SK-N-SH (cell line): ENCODE measurements around the gene CBFA2T3. TPM values are rescaled to one million over a fixed set of nuclear protein-coding genes. Genes with fewer than 3 reads are reported as not detected.

ENCODE experiments used
- CTCF ChIA-PET: fragments of 300-600, 350-600 bp; formaldehyde crosslinking; extraction: SDS; loops from one replicate; lab custom pipeline; 2021; lab: Yijun Ruan, JAX
- POLR2A ChIA-PET: fragments of 350-600 bp; sonication (Branson Sonifier 250); formaldehyde crosslinking; extraction: SDS; loops from one replicate; lab custom pipeline; 2020; ENCODE audit warnings: antibody characterized with exemption, inconsistent platforms; lab: Yijun Ruan, JAX
- DNase-seq: peaks from one replicate; pipeline ENCODE4 v3.0.0; 2012
- H2AFZ ChIP-seq: fragments of 200-600 bp; sonication (generic); 2 replicates; pipeline ENCODE4 v1.8.1; 2016; ENCODE audit warnings: antibody characterized with exemption, mild to moderate bottlenecking, low read depth
- H3F3A ChIP-seq: fragments of 200-600 bp; sonication (generic); replicated peaks from 2 replicates; pipeline ENCODE3; 2016; ENCODE audit warnings: antibody characterized with exemption, mild to moderate bottlenecking; ENCODE audit not compliant: insufficient read depth
- H3K27ac ChIP-seq, 2 experiments: fragments of 200-500 bp in 1 of 2; fragments of 200-600 bp in 1 of 2; sonication (Bioruptor generic) in 1 of 2; sonication (generic), shearing (Covaris generic) in 1 of 2; 2 replicates each; pipeline versions ENCODE4 v1.5.1 to v1.6.1; 2014 to 2016; ENCODE audit warnings: low read depth in 2 of 2, inconsistent platforms in 1 of 2, low read length in 1 of 2, mild to moderate bottlenecking in 1 of 2, mixed read lengths in 1 of 2
- H3K27me3 ChIP-seq: fragments of 200-600 bp; sonication (generic), shearing (Covaris generic); 2 replicates; pipeline ENCODE4 v1.6.1; 2016; ENCODE audit warnings: mixed run types; ENCODE audit not compliant: insufficient read depth
- H3K36me3 ChIP-seq, 2 experiments: fragments of 200-500 bp in 1 of 2; fragments of 200-600 bp in 1 of 2; sonication (Bioruptor generic) in 1 of 2; sonication (generic) in 1 of 2; replicated peaks in 1 of 2; 2 replicates each; pipeline versions ENCODE3 to v1.5.1; 2014 to 2016; ENCODE audit warnings: low read length in 1 of 2, mild to moderate bottlenecking in 1 of 2; ENCODE audit not compliant: insufficient read depth in 2 of 2, control insufficient read depth in 1 of 2
- H3K4me1 ChIP-seq, 2 experiments: fragments of 200-500 bp in 1 of 2; fragments of 200-600 bp in 1 of 2; sonication (Bioruptor generic) in 1 of 2; sonication (generic), shearing (Covaris generic) in 1 of 2; 2 replicates each; pipeline versions ENCODE4 v1.5.1 to v1.6.1; 2014 to 2016; ENCODE audit warnings: low read depth in 1 of 2, low read length in 1 of 2, mixed run types in 1 of 2; ENCODE audit not compliant: insufficient read depth in 2 of 2, control insufficient read depth in 1 of 2
- H3K4me2 ChIP-seq: fragments of 200-600 bp; sonication (generic), shearing (Covaris generic); 2 replicates; pipeline ENCODE4 v1.6.1; 2017; ENCODE audit warnings: mixed run types
- H3K4me3 ChIP-seq, 2 experiments: fragments of 200-500 bp in 1 of 2; fragments of 200-600 bp in 1 of 2; sonication (Bioruptor generic) in 1 of 2; sonication (generic), shearing (Covaris generic) in 1 of 2; 2 replicates each; pipeline versions ENCODE4 v1.5.1 to v1.8.1; 2014 to 2016; ENCODE audit warnings: low read depth in 2 of 2, inconsistent platforms in 1 of 2, low read length in 1 of 2, mild to moderate bottlenecking in 1 of 2, mixed read lengths in 1 of 2, moderate library complexity in 1 of 2
- H3K79me2 ChIP-seq: fragments of 200-600 bp; sonication (generic); 2 replicates; pipeline ENCODE4 v1.8.1; 2017; ENCODE audit warnings: mild to moderate bottlenecking; ENCODE audit not compliant: insufficient read depth
- H3K9ac ChIP-seq: fragments of 200-600 bp; sonication (generic); 2 replicates; pipeline ENCODE4 v1.6.1; 2017; ENCODE audit warnings: mixed run types
- H3K9me2 ChIP-seq: fragments of 200-600 bp; sonication (generic); 2 replicates; pipeline ENCODE4 v1.6.1; 2017; ENCODE audit warnings: mixed run types
- H3K9me3 ChIP-seq: fragments of 200-600 bp; sonication (generic); 2 replicates; pipeline ENCODE4 v1.6.1; 2017; ENCODE audit warnings: mixed run types, mild to moderate bottlenecking, moderate library complexity
- H4K20me1 ChIP-seq: fragments of 200-600 bp; sonication (generic); 2 replicates; pipeline ENCODE4 v1.6.1; 2017; ENCODE audit warnings: mild to moderate bottlenecking, mixed run types; ENCODE audit not compliant: insufficient read depth
- CHD2 ChIP-seq: fragments of 150-350 bp; IDR thresholded peaks from 2 replicates; pipeline ENCODE4 v1.6.1; 2018; ENCODE audit warnings: low read length; ENCODE audit not compliant: partially characterized antibody
- ELF1 ChIP-seq: IDR thresholded peaks from 2 replicates; pipeline ENCODE4 v1.4.0; 2012
- IRF3 ChIP-seq: fragments of 150-350 bp; IDR thresholded peaks from 2 replicates; pipeline ENCODE4 v1.6.1; 2016; ENCODE audit warnings: mild to moderate bottlenecking, low read depth, low read length
- MAX ChIP-seq: IDR thresholded peaks from 2 replicates; pipeline ENCODE4 v1.4.0; 2012; ENCODE audit warnings: low read depth
- MEF2A ChIP-seq: IDR thresholded peaks from 2 replicates; pipeline ENCODE4 v1.4.0; 2012; ENCODE audit warnings: low read depth, borderline replicate concordance
- MXI1 ChIP-seq: IDR thresholded peaks from 2 replicates; pipeline ENCODE4 v1.6.1; 2012; ENCODE audit warnings: mild to moderate bottlenecking, low read depth, low read length, improper control_type of control experiment
- NRF1 ChIP-seq: IDR thresholded peaks from 2 replicates; pipeline ENCODE4 v1.6.1; 2012; ENCODE audit warnings: low read depth, mild to moderate bottlenecking, low read length
- POLR2AphosphoS5 ChIP-seq: IDR thresholded peaks from 2 replicates; pipeline ENCODE4 v1.6.1; 2012; ENCODE audit warnings: low read depth, low read length
- RAD21 ChIP-seq: IDR thresholded peaks from 2 replicates; pipeline ENCODE4 v1.6.1; 2012; ENCODE audit warnings: mild to moderate bottlenecking, low read length
- SMC3 ChIP-seq: IDR thresholded peaks from 2 replicates; pipeline ENCODE4 v1.6.1; 2012; ENCODE audit warnings: low read depth, low read length, improper control_type of control experiment
- TAF1 ChIP-seq: IDR thresholded peaks from 2 replicates; pipeline ENCODE4 v1.6.1; 2012; ENCODE audit warnings: low read depth, mild to moderate bottlenecking, low read length, moderate library complexity, borderline replicate concordance
- TCF12 ChIP-seq: IDR thresholded peaks from 2 replicates; pipeline ENCODE4 v1.4.0; 2012
- TEAD4 ChIP-seq: IDR thresholded peaks from 2 replicates; pipeline ENCODE4 v1.4.0; 2012; ENCODE audit warnings: mild to moderate bottlenecking, borderline replicate concordance; ENCODE audit not compliant: insufficient read depth
- USF1 ChIP-seq: IDR thresholded peaks from 2 replicates; pipeline ENCODE4 v1.4.0; 2012; ENCODE audit warnings: low read depth, borderline replicate concordance
- whole genome bisulfite sequencing: methylation state at CpG from one replicate; pipeline ENCODE4 v1.1.6; 2017; ENCODE audit warnings: low lambda C conversion rate; 5-methylcytosine and 5-hydroxymethylcytosine counted together
- polyA plus RNA-seq, 3 experiments: library from polyadenylated mRNA; depleted of rRNA; stranded (reverse); fragments of >200 nt; gene quantifications; 2 replicates each; pipeline ENCODE4 v1.2.3, GENCODE V29; 2012
- TF ChIP-seq, protein P1 (sequence below): IDR thresholded peaks from 2 replicates; pipeline ENCODE4 v1.4.0; 2012; ENCODE audit warnings: low read depth, borderline replicate concordance
- TF ChIP-seq, protein P2 (sequence below): IDR thresholded peaks from 2 replicates; pipeline ENCODE4; 2012

Gene CBFA2T3
- polyA plus RNA-seq, 1 of the 3 experiments (the other 2 are of a cell fraction) = not detected

GRCh38 chr16:88859381-88860091, 117.5 kb downstream of the CBFA2T3 start:
- TF ChIP-seq, protein P1, sequence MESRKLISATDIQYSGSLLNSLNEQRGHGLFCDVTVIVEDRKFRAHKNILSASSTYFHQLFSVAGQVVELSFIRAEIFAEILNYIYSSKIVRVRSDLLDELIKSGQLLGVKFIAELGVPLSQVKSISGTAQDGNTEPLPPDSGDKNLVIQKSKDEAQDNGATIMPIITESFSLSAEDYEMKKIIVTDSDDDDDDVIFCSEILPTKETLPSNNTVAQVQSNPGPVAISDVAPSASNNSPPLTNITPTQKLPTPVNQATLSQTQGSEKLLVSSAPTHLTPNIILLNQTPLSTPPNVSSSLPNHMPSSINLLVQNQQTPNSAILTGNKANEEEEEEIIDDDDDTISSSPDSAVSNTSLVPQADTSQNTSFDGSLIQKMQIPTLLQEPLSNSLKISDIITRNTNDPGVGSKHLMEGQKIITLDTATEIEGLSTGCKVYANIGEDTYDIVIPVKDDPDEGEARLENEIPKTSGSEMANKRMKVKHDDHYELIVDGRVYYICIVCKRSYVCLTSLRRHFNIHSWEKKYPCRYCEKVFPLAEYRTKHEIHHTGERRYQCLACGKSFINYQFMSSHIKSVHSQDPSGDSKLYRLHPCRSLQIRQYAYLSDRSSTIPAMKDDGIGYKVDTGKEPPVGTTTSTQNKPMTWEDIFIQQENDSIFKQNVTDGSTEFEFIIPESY = no peak
- TF ChIP-seq SMC3 = no peak
- no peak for TF ChIP-seq NRF1
- TF ChIP-seq ELF1 = no peak
- TF ChIP-seq TEAD4 = no peak
- no peak for TF ChIP-seq MAX
- no peak for TF ChIP-seq IRF3
- TF ChIP-seq, protein P2, sequence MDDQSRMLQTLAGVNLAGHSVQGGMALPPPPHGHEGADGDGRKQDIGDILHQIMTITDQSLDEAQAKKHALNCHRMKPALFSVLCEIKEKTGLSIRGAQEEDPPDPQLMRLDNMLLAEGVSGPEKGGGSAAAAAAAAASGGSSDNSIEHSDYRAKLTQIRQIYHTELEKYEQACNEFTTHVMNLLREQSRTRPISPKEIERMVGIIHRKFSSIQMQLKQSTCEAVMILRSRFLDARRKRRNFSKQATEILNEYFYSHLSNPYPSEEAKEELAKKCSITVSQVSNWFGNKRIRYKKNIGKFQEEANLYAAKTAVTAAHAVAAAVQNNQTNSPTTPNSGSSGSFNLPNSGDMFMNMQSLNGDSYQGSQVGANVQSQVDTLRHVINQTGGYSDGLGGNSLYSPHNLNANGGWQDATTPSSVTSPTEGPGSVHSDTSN = no peak
- TF ChIP-seq USF1 = no peak
- TF ChIP-seq MEF2A = no peak
- no peak for TF ChIP-seq TCF12
- TF ChIP-seq CHD2 = no peak
- no peak for TF ChIP-seq MXI1
- no peak for TF ChIP-seq RAD21
- TF ChIP-seq TAF1 = no peak
- TF ChIP-seq POLR2AphosphoS5 = no peak
- TF ChIP-seq, all 33 proteins: peak for 0

More at GRCh38 chr16:88859381-88860091, 117.5 kb downstream of the CBFA2T3 start:
- Histone ChIP-seq H3K4me1 (peaks cover 5 to 15% of the 10 kb centered on the region in 2 experiments; a peak in 1 of 4 replicates), H3F3A (peaks cover 12% of the 10 kb centered on the region), H3K79me2 (peaks cover 17% of the 10 kb centered on the region), H3K4me3 (no peak overlapping the region), H3K9me2 (no peaks in the 10 kb centered on the region), H3K4me2 (no peak overlapping the region), H3K9me3 (no peaks in the 10 kb centered on the region), H3K36me3 (peaks cover 3 to 32% of the 10 kb centered on the region in 2 experiments), H3K27me3 (no peaks in the 10 kb centered on the region), H3K9ac (no peak overlapping the region), H2AFZ (no peak overlapping the region), H3K27ac (no peak overlapping the region), H4K20me1 (0 out of 2 replicates have a peak, but pooled peaks cover 11% of the 10 kb centered on the region)
- ChIA-PET POLR2A (no interaction called here), CTCF (interaction anchor here (1.2 to 3.1 kb wide), 5 partner anchors 9 to 123 kb away, joined by 4 to 42 read pairs (median 17); no protein-coding TSS in a partner anchor)
- DNase-seq = no peak
- 95% methylated on average over 19 of the region's 20 CpGs for WGBS
